ENCODE measurements around the gene SLC29A4. TPM values are rescaled to one million over a fixed set of nuclear protein-coding genes. Genes with fewer than 3 reads are reported as not detected.
"Not testable (repeated sequence)": the region's sequence is repeated elsewhere in the genome, so short reads cannot be mapped to it uniquely, and the experiment has no call there.

SLC29A4 gene
- total RNA-seq, 1 experiment from 2014 or later: 27.7 TPM

DNA sequence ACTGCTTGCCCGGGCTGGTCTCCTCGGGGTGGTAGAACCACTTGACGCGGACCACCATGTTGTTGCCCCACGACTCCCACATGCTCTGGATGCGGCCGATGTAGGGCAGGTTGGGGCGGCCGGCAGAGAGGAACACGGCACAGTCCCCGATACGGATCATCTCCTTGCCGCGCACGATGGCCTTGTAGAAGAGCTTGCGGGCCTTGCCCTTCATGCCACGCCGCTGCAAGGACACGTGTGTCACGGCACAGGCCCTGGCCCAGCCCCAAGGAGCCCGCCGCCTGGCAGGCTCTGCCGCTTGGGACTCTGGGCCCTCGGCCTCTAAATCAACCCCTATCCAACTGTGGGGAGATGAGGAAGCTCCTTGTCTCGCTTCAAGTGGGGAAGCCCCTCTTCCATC lies 26.4 kb downstream of the SLC29A4 start:
- DNase-seq (ENCODE audit: low spot score): no peak
- Histone ChIP-seq H3K36me3 (ENCODE audit: insufficient read depth, low read length, poor library complexity, severe bottlenecking) (peaks cover 23% of the 10 kb centered on the region), H3K27me3 (replicated peaks; ENCODE audit: insufficient read depth, low read depth, low read length, poor library complexity) (no peaks in the 10 kb centered on the region), H3K27ac (ENCODE audit: low read depth, low read length, poor library complexity, severe bottlenecking) (no peak overlapping the region), H3K4me1 (ENCODE audit: insufficient read depth, low read length, poor library complexity, severe bottlenecking) (no peaks in the 10 kb centered on the region), H3K9me3 (ENCODE audit: low read depth, low read length, poor library complexity, severe bottlenecking) (no peaks in the 10 kb centered on the region), H3K4me3 (ENCODE audit: low read depth, low read length, poor library complexity, severe bottlenecking) (no peak overlapping the region)
- TF ChIP-seq EZH2 (IDR thresholded peaks at IDR 0.05; ENCODE audit: borderline replicate concordance, low read depth, low read length, poor library complexity, severe bottlenecking): no peak
- TF ChIP-seq, protein P1, sequence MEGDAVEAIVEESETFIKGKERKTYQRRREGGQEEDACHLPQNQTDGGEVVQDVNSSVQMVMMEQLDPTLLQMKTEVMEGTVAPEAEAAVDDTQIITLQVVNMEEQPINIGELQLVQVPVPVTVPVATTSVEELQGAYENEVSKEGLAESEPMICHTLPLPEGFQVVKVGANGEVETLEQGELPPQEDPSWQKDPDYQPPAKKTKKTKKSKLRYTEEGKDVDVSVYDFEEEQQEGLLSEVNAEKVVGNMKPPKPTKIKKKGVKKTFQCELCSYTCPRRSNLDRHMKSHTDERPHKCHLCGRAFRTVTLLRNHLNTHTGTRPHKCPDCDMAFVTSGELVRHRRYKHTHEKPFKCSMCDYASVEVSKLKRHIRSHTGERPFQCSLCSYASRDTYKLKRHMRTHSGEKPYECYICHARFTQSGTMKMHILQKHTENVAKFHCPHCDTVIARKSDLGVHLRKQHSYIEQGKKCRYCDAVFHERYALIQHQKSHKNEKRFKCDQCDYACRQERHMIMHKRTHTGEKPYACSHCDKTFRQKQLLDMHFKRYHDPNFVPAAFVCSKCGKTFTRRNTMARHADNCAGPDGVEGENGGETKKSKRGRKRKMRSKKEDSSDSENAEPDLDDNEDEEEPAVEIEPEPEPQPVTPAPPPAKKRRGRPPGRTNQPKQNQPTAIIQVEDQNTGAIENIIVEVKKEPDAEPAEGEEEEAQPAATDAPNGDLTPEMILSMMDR (conservative IDR thresholded peaks at IDR 0.05; ENCODE audit: low read depth, low read length): no peak
- CTCF ChIA-PET: interaction anchor here (0.6 kb wide), 1 partner anchor 140 kb away, joined by 3 read pairs; no protein-coding TSS in a partner anchor
- intact Hi-C loops (cut with micrococcal nuclease; ENCODE audit: unreplicated experiment): no loop called here
- BruUV-seq (replicated peaks): no TSS peak
- POLR2A ChIA-PET (ENCODE audit: low non-redundant PET): interaction anchor here (0.6 kb wide), 1 partner anchor 102 kb away, joined by 14 read pairs; no protein-coding TSS in a partner anchor

DNA sequence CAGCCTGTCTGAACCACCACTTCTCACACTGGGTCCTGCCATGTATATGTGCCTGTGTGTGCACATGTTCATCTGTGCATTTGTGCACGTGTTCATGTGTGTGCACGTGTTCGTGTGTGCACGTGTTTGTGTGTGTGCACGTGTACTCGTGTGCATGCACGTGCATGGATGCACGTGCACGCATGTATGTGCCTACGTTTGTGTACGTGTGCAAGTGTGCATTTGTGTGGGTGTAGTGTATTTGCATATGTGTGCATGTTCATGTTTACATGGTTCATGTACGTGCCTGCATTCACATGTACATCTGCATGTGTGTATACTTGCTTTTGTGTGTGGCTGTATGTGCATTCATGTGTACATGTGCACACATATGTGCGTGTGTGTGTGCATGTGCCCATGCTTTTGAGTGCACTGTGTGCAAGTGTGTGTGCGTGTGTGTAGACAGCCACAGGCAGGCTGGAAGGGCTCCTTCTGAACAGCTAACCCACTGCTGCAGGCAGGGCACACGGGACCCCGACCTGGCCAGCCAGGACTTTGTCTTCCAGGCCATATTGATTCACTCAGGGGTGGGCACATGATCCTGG lies 28.2 kb downstream of the SLC29A4 start:
- no peaks in the 10 kb centered on the region for H3K4me1 ChIP-seq (ENCODE audit: insufficient read depth, low read length, poor library complexity, severe bottlenecking)
- peaks cover 34% of the 10 kb centered on the region for H3K36me3 ChIP-seq (ENCODE audit: insufficient read depth, low read length, poor library complexity, severe bottlenecking)
- no peaks in the 10 kb centered on the region for H3K9me3 ChIP-seq (ENCODE audit: low read depth, low read length, poor library complexity, severe bottlenecking)
- TF ChIP-seq, protein P1 (conservative IDR thresholded peaks at IDR 0.05; ENCODE audit: low read depth, low read length): no peak
- no peak for TF ChIP-seq EZH2 (IDR thresholded peaks at IDR 0.05; ENCODE audit: borderline replicate concordance, low read depth, low read length, poor library complexity, severe bottlenecking)
- BruUV-seq (replicated peaks): no TSS peak
- ChIA-PET CTCF (no interaction called here), POLR2A (ENCODE audit: low non-redundant PET) (no interaction called here)
- intact Hi-C loops (cut with micrococcal nuclease; ENCODE audit: unreplicated experiment): no loop called here
- no peak overlapping the region for H3K27ac ChIP-seq (ENCODE audit: low read depth, low read length, poor library complexity, severe bottlenecking)
- DNase-seq (ENCODE audit: low spot score): no peak
- no peak overlapping the region for H3K4me3 ChIP-seq (ENCODE audit: low read depth, low read length, poor library complexity, severe bottlenecking)
- H3K27me3 ChIP-seq (replicated peaks; ENCODE audit: insufficient read depth, low read depth, low read length, poor library complexity): no peaks in the 10 kb centered on the region

DNA sequence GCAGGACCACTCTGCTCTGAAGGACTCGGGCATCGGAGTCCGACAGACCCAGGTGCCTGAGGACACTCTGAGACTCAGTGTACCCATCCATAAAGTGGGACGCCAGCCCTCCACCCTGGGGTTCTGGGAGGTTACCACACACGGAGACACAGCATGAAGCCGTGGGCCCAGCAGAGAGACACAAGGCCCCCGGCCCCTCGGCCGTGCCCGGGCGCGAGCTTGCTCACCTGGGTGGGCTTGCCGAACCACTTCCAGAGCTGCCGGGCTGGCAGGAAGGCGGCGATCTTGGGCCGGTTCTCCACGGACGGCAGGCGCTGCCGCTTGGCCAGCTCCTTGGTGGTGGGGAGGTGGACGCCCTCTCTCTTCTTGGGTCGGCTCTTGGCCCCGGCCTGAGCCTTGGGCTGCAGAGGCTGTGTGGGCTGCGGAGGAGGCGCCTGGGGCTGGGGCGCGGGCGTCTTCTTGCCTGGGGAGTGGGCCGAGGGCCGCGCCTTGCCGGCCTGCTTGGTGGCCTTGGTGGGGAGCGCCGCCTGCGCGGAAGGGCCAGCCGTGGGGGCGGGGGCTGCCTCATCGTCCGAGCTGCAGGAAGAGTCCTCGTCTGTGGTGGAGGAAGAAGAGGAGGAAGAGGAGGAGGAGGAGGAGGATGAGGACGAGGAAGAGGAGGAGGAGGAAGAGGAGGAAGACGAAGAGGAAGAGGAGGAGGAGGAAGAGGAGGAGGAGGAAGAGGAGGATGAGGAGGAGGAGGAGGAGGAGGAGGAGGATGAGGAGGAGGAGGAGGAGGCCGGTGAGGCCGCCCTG lies 29.7 kb downstream of the SLC29A4 start:
- H3K27me3 ChIP-seq (replicated peaks; ENCODE audit: insufficient read depth, low read depth, low read length, poor library complexity); H3K4me1 ChIP-seq (ENCODE audit: insufficient read depth, low read length, poor library complexity, severe bottlenecking); POLR2A ChIA-PET (ENCODE audit: low non-redundant PET); CTCF ChIA-PET; H3K9me3 ChIP-seq (ENCODE audit: low read depth, low read length, poor library complexity, severe bottlenecking); H3K4me3 ChIP-seq (ENCODE audit: low read depth, low read length, poor library complexity, severe bottlenecking); H3K27ac ChIP-seq (ENCODE audit: low read depth, low read length, poor library complexity, severe bottlenecking); intact Hi-C loops (cut with micrococcal nuclease; ENCODE audit: unreplicated experiment); BruUV-seq (replicated peaks); DNase-seq (ENCODE audit: low spot score): not testable (repeated sequence)
- peaks cover 34% of the 10 kb centered on the region for H3K36me3 ChIP-seq (ENCODE audit: insufficient read depth, low read length, poor library complexity, severe bottlenecking)

DNA sequence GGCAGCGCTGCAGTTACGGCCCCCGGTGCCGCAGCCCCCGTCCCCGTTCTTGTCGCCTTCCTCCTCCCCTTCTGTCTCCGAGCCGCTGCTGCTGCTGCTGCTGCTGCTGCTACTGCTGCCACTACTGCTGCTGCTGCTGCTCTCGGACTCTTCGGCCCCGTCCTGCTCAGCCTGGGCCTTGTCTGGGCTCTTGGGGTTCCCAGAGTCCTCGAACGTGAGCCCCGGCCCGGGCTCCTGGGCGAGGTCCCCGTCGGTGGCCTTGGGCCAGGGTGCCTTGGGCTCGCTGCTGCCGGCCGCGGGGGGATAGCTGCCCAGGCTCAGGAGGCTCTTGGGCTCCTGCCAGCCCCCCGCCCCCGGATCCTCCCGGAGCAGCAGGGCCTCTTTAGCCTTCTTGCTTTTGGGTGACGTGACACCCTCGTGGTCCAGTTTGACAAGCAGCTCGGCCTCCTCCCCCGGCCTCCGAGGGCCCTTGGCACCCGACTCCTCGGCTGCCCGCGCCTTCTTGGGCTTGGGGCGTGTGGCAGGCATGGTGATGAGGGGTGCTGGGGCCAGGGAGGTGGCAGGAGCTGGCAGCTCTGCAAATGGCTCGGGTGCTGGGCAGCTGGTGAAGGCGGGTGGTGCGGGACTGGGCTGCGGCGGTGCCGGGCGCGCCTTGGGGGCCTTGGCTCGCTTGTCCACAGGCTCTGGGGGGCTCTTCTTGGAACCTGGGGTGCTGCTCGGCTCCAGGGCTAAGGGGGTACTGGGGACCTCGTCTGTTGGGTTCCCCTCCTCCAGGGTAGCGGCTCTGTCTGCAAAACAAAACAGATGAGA lies 30.5 kb downstream of the SLC29A4 start:
- TSS peak; percentile 67 for BruUV-seq (replicated peaks)
- CTCF ChIA-PET; H3K4me3 ChIP-seq (ENCODE audit: low read depth, low read length, poor library complexity, severe bottlenecking); DNase-seq (ENCODE audit: low spot score); H3K4me1 ChIP-seq (ENCODE audit: insufficient read depth, low read length, poor library complexity, severe bottlenecking); H3K9me3 ChIP-seq (ENCODE audit: low read depth, low read length, poor library complexity, severe bottlenecking); intact Hi-C loops (cut with micrococcal nuclease; ENCODE audit: unreplicated experiment); H3K27ac ChIP-seq (ENCODE audit: low read depth, low read length, poor library complexity, severe bottlenecking); H3K27me3 ChIP-seq (replicated peaks; ENCODE audit: insufficient read depth, low read depth, low read length, poor library complexity); POLR2A ChIA-PET (ENCODE audit: low non-redundant PET): not testable (repeated sequence)
- peaks cover 30% of the 10 kb centered on the region for H3K36me3 ChIP-seq (ENCODE audit: insufficient read depth, low read length, poor library complexity, severe bottlenecking)

All from A673 (cell line).